Activated B cell treated with CpG ODN at 0.5 μM for 24 hours (primary cell): ENCODE data around the gene KIF1C. TPM values are rescaled to one million over a fixed set of nuclear protein-coding genes. Genes with fewer than 3 reads are reported as not detected.
"Not testable (repeated sequence)": the region's sequence is repeated elsewhere in the genome, so short reads cannot be mapped to it uniquely, and the experiment has no call there.

Source experiments
- ATAC-seq: fragments of 200-7000 bp; cut with Tn5 transposase; one replicate; pipeline ENCODE4 v1.10.0; 2021; ENCODE audit warnings: low read depth, mild to moderate bottlenecking, moderate library complexity
- CTCF ChIA-PET: fragments of 350-600 bp; sonication (Branson Sonifier 250); formaldehyde crosslinking; loops from one replicate; lab custom pipeline; 2021; ENCODE audit warnings: antibody characterized with exemption; lab: Charles Lee
- POLR2A ChIA-PET: fragments of 350-600 bp; sonication (Branson Sonifier 250); formaldehyde crosslinking; loops from one replicate; lab custom pipeline; 2021; ENCODE audit warnings: antibody characterized with exemption; lab: Charles Lee
- DNase-seq: peaks from one replicate; pipeline ENCODE4 v3.0.0; 2022
- H3K27ac Mint-ChIP-seq: one replicate; pipeline ENCODE4 v1.8.0; 2020; ENCODE audit warnings: mixed read lengths
- H3K27me3 Mint-ChIP-seq: one replicate; pipeline ENCODE4 v1.8.0; 2021; ENCODE audit warnings: mixed read lengths
- H3K36me3 Mint-ChIP-seq: one replicate; pipeline ENCODE4 v1.8.0; 2021; ENCODE audit warnings: low read depth, mixed read lengths
- H3K4me1 Mint-ChIP-seq: one replicate; pipeline ENCODE4 v1.8.0; 2021; ENCODE audit warnings: mixed read lengths
- H3K4me3 Mint-ChIP-seq: one replicate; pipeline ENCODE4 v1.8.0; 2020; ENCODE audit warnings: mild to moderate bottlenecking, mixed read lengths
- H3K9me3 Mint-ChIP-seq: one replicate; pipeline ENCODE4 v1.8.0; 2020; ENCODE audit warnings: mixed read lengths
- intact Hi-C: fragments of 100-400 bp; cut with micrococcal nuclease; formaldehyde crosslinking; loops from one replicate; pipeline ENCODE4 v1.15.1; 2024
- total RNA-seq: library from RNA; stranded (reverse); gene quantifications from 2 replicates; pipeline ENCODE4 v1.2.3, GENCODE V29; 2022
- TF ChIP-seq, protein P1 (sequence below): fragments of 200-600 bp; IDR thresholded peaks from one replicate; pipeline ENCODE4 v1.8.0; 2022; ENCODE audit warnings: antibody characterized with exemption, mild to moderate bottlenecking

KIF1C gene
- total RNA-seq, 1 donor from 2014 or later: 62.6 TPM

DNA sequence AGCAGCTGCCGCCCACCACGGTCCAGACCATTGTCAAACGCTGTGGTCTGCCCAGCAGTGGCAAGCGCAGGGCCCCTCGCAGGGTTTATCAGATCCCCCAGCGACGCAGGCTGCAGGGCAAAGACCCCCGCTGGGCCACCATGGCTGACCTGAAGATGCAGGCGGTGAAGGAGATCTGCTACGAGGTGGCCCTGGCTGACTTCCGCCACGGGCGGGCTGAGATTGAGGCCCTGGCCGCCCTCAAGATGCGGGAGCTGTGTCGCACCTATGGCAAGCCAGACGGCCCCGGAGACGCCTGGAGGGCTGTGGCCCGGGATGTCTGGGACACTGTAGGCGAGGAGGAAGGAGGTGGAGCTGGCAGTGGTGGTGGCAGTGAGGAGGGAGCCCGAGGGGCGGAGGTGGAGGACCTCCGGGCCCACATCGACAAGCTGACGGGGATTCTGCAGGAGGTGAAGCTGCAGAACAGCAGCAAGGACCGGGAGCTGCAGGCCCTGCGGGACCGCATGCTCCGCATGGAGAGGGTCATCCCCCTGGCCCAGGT, 24.5 kb downstream of the KIF1C start:
- intact Hi-C loops: no loop called here
- ChIA-PET POLR2A (no interaction called here), CTCF (no interaction called here)
- Mint-ChIP-seq H3K4me1 (peaks cover 14% of the 10 kb centered on the region), H3K4me3 (no peak overlapping the region), H3K27me3 (no peaks in the 10 kb centered on the region), H3K27ac (no peak overlapping the region), H3K9me3 (no peaks in the 10 kb centered on the region), H3K36me3 (peaks cover 45% of the 10 kb centered on the region)
- no peak for DNase-seq
- TF ChIP-seq, protein P1, sequence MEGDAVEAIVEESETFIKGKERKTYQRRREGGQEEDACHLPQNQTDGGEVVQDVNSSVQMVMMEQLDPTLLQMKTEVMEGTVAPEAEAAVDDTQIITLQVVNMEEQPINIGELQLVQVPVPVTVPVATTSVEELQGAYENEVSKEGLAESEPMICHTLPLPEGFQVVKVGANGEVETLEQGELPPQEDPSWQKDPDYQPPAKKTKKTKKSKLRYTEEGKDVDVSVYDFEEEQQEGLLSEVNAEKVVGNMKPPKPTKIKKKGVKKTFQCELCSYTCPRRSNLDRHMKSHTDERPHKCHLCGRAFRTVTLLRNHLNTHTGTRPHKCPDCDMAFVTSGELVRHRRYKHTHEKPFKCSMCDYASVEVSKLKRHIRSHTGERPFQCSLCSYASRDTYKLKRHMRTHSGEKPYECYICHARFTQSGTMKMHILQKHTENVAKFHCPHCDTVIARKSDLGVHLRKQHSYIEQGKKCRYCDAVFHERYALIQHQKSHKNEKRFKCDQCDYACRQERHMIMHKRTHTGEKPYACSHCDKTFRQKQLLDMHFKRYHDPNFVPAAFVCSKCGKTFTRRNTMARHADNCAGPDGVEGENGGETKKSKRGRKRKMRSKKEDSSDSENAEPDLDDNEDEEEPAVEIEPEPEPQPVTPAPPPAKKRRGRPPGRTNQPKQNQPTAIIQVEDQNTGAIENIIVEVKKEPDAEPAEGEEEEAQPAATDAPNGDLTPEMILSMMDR: no peak
- no peak for ATAC-seq

DNA sequence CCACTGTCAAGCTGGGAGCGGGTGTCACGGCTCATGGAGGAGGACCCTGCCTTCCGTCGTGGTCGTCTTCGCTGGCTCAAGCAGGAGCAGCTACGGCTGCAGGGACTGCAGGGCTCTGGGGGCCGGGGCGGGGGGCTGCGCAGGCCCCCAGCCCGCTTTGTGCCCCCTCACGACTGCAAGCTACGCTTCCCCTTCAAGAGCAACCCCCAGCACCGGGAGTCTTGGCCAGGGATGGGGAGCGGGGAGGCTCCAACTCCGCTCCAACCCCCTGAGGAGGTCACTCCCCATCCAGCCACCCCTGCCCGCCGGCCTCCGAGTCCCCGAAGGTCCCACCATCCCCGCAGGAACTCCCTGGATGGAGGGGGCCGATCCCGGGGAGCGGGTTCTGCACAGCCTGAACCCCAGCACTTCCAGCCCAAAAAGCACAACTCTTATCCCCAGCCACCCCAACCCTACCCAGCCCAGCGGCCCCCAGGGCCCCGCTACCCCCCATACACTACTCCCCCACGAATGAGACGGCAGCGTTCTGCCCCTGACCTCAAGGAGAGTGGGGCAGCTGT, 25.9 kb downstream of the KIF1C start:
- Mint-ChIP-seq H3K4me1 (peaks cover 8% of the 10 kb centered on the region), H3K4me3 (no peak overlapping the region), H3K36me3 (peaks cover 45% of the 10 kb centered on the region), H3K27ac (no peak overlapping the region), H3K9me3 (no peaks in the 10 kb centered on the region), H3K27me3 (no peaks in the 10 kb centered on the region)
- ATAC-seq: no peak
- CTCF ChIA-PET: no interaction called here
- intact Hi-C loops: no loop called here
- TF ChIP-seq, protein P1: no peak
- DNase-seq: no peak
- POLR2A ChIA-PET: interaction anchor here (0.5 kb wide), 1 partner anchor 41 kb away, joined by 3 read pairs; no protein-coding TSS in a partner anchor

GRCh38 chr17:5024604-5025003, 26.9 kb downstream of the KIF1C start:
- TF ChIP-seq, protein P1: no peak
- Mint-ChIP-seq H3K9me3 (no peaks in the 10 kb centered on the region), H3K4me3 (no peak overlapping the region), H3K36me3 (peaks cover 36% of the 10 kb centered on the region), H3K27ac (no peak overlapping the region), H3K27me3 (no peaks in the 10 kb centered on the region), H3K4me1 (peaks cover 2% of the 10 kb centered on the region)
- ChIA-PET POLR2A (no interaction called here), CTCF (no interaction called here)
- no peak for DNase-seq
- intact Hi-C loops: no loop called here
- ATAC-seq: no peak

DNA sequence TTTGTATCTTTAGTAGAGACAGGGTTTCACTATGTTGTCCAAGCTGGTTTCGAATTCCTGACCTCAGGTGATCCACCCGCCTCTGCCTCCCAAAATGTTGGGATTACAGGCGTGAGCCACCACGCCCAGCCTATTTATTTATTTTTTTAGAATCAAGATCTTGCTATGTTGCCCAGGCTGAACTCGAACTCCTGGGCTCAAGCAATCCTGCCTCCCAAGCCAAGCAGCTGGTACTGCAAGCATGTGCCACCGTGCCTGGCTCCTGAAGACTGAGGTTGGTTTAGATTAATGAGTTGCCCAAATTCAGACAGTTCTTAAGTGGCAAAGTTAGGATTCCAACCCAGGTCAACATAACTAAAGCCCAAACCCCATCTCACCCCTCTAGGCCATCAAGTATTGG, 29.5 kb downstream of the KIF1C start:
- ChIA-PET POLR2A (interaction anchor here (1.3 kb wide), 1 partner anchor 10 kb away, joined by 6 read pairs; no protein-coding TSS in a partner anchor), CTCF (interaction anchor here (6.5 kb wide), 1 partner anchor 35 kb away, joined by 58 read pairs; no protein-coding TSS in a partner anchor)
- TF ChIP-seq, protein P1: no peak
- Mint-ChIP-seq H3K27me3 (no peaks in the 10 kb centered on the region), H3K27ac (no peak overlapping the region), H3K36me3 (peaks cover 13% of the 10 kb centered on the region), H3K9me3 (no peaks in the 10 kb centered on the region), H3K4me3 (no peak overlapping the region), H3K4me1 (peaks cover 14% of the 10 kb centered on the region)
- DNase-seq: no peak
- ATAC-seq: no peak
- intact Hi-C loops: no loop called here

DNA sequence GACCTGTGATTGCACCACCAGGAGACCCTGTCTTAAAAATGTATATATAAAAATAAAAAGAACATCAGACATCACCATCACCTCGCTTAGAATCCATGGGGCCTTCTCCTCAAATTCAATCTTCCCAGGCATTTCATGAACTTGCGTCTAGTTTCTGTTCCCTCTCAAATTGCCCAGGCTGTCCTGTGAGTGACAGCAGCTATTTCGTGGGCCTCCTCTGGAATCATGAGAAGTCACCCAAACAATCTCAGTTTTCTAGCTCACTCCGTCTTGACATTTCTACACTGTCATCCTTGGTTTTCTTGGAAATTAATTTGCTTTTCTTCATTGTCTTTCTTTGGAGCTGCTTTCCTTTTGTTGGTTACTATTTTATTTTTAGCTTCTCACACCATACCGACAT, 30.2 kb downstream of the KIF1C start:
- Mint-ChIP-seq H3K4me3 (no peak overlapping the region), H3K27ac (no peak overlapping the region), H3K9me3 (no peaks in the 10 kb centered on the region), H3K36me3 (peaks cover 8% of the 10 kb centered on the region), H3K27me3 (no peaks in the 10 kb centered on the region), H3K4me1 (peaks cover 14% of the 10 kb centered on the region)
- ChIA-PET POLR2A (interaction anchor here (0.7 to 1.6 kb wide), 5 partner anchors 11 to 893 kb away, joined by 4 to 8 read pairs (median 6); no protein-coding TSS in a partner anchor), CTCF (interaction anchor here (6.5 kb wide), 1 partner anchor 34 kb away, joined by 58 read pairs; no protein-coding TSS in a partner anchor)
- ATAC-seq (no peak), DNase-seq (no peak)
- TF ChIP-seq, protein P1: no peak
- intact Hi-C loops: no loop called here

- not testable (repeated sequence) for H3K27me3 Mint-ChIP-seq, H3K36me3 Mint-ChIP-seq, DNase-seq, H3K27ac Mint-ChIP-seq, H3K4me3 Mint-ChIP-seq, ATAC-seq, H3K9me3 Mint-ChIP-seq
- H3K4me1 Mint-ChIP-seq: peaks cover 14% of the 10 kb centered on the region
- POLR2A ChIA-PET: interaction anchor here (0.6 to 2.2 kb wide), 5 partner anchors 19 to 110 kb away, joined by 4 to 9 read pairs (median 4); partner anchors contain the start of genes INCA1, KIF1C and ZFP3
- intact Hi-C loops: loop anchor here (2.0 to 5.0 kb wide), 4 partner anchors 17 to 207 kb away; partner anchors contain the start of genes CAMTA2 and ZNF232
- CTCF ChIA-PET: interaction anchor here (0.8 to 6.5 kb wide), 3 partner anchors 22 to 121 kb away, joined by 3 to 58 read pairs (median 4); no protein-coding TSS in a partner anchor
Observed at GRCh38 chr17:5030168-5030567, 32.4 kb downstream of the KIF1C start.
